GM23338 (cell line): ENCODE results near the gene CASR.

Experiments
- POLR2AphosphoS5 ChIP-seq: IDR thresholded peaks from 2 replicates; pipeline ENCODE4 v1.6.1; 2016; ENCODE audit warnings: antibody characterized with exemption, low read depth
- TF ChIP-seq, protein P1 (sequence below): IDR thresholded peaks from one replicate; pipeline ENCODE4 v1.6.1; 2018; ENCODE audit warnings: antibody characterized with exemption; ENCODE audit not compliant: unreplicated experiment
- TF ChIP-seq, protein P2 (sequence below): IDR thresholded peaks from 2 replicates; pipeline ENCODE4 v1.6.1; 2016; ENCODE audit warnings: antibody characterized with exemption

DNA sequence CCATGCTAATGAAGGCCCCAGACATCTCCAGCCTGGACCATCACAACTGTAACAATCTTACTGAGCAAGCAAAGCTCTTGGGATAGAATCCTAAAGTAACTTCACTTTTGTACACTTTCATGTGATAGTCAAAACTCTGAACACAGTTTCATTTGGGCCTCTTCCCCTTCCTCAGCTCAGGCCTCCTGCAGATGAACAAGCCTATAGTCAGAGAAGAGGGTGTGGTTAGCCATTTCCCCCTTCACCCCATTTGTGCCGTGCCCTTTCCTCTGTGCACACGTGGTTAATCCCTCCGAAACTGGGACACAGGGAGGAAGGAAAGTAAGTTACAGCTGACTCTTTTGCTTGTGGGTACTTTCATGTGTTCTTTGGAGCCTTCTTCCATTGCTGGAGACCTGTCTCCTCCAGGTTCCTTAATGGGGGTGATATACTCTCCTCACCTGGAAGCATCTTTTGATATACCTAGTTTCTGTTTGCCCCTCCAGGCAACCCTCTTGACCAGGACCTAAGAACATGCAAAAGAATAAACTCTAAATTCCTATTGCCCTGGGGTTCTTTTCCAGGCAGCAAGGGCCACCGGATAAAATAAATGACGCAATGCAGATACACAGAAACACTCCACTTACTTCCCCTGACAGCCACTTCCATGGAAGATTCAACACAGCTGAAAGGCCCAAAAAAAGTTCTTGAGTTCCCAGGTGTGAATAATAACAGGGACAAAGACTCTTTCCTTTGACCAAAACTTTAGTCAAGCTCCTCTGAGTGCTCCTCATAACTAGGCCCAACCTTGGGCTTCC, 112.0 kb downstream of the CASR start:
- TF ChIP-seq, protein P1, sequence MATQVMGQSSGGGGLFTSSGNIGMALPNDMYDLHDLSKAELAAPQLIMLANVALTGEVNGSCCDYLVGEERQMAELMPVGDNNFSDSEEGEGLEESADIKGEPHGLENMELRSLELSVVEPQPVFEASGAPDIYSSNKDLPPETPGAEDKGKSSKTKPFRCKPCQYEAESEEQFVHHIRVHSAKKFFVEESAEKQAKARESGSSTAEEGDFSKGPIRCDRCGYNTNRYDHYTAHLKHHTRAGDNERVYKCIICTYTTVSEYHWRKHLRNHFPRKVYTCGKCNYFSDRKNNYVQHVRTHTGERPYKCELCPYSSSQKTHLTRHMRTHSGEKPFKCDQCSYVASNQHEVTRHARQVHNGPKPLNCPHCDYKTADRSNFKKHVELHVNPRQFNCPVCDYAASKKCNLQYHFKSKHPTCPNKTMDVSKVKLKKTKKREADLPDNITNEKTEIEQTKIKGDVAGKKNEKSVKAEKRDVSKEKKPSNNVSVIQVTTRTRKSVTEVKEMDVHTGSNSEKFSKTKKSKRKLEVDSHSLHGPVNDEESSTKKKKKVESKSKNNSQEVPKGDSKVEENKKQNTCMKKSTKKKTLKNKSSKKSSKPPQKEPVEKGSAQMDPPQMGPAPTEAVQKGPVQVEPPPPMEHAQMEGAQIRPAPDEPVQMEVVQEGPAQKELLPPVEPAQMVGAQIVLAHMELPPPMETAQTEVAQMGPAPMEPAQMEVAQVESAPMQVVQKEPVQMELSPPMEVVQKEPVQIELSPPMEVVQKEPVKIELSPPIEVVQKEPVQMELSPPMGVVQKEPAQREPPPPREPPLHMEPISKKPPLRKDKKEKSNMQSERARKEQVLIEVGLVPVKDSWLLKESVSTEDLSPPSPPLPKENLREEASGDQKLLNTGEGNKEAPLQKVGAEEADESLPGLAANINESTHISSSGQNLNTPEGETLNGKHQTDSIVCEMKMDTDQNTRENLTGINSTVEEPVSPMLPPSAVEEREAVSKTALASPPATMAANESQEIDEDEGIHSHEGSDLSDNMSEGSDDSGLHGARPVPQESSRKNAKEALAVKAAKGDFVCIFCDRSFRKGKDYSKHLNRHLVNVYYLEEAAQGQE, result no peak
- TF ChIP-seq POLR2AphosphoS5, result no peak
- TF ChIP-seq, protein P2, sequence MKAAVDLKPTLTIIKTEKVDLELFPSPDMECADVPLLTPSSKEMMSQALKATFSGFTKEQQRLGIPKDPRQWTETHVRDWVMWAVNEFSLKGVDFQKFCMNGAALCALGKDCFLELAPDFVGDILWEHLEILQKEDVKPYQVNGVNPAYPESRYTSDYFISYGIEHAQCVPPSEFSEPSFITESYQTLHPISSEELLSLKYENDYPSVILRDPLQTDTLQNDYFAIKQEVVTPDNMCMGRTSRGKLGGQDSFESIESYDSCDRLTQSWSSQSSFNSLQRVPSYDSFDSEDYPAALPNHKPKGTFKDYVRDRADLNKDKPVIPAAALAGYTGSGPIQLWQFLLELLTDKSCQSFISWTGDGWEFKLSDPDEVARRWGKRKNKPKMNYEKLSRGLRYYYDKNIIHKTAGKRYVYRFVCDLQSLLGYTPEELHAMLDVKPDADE, result no peak
